ENCODE data around the gene SNTB2. TPM values are rescaled to one million over a fixed set of nuclear protein-coding genes. Genes with fewer than 3 reads are reported as not detected.

SNTB2 gene
- total RNA-seq, 4 donors from 2014 or later = 13.3 to 36.8 (median 33.0) TPM

Other genes starting within 250 kb of the SNTB2 start
- 10 to 100 TPM in 1 of 4 donors, 1 to 10 TPM in 1, under 1 TPM in 1, not detected in 1; 0.23 to 10.0 (median 1.6) TPM for gene HAS3, start 81.5 kb upstream of the SNTB2 start, total RNA-seq
- gene CHTF8, start 54.6 kb upstream of the SNTB2 start, total RNA-seq = 10 to 100 TPM; 27.3 to 52.3 (median 34.8) TPM
- gene UTP4, start 54.5 kb upstream of the SNTB2 start, total RNA-seq = 10 to 100 TPM; 33.1 to 44.2 (median 35.5) TPM
- gene VPS4A, start 124.2 kb downstream of the SNTB2 start, total RNA-seq = 100 to 1,000 TPM in 1 of 4 donors, 10 to 100 TPM in 3; 53.3 to 112 (median 70.1) TPM
- gene PDF, start 143.4 kb downstream of the SNTB2 start, total RNA-seq = 10 to 100 TPM; 11.0 to 23.1 (median 16.8) TPM
- gene COG8, start 152.4 kb downstream of the SNTB2 start, total RNA-seq = 10 to 100 TPM; 41.2 to 56.5 (median 52.1) TPM
- 10 to 100 TPM in 2 of 4 donors, 1 to 10 TPM in 2; 7.3 to 13.5 (median 9.7) TPM for gene NIP7, start 152.6 kb downstream of the SNTB2 start, total RNA-seq
- 1 to 10 TPM in 1 of 4 donors, not detected in 3; 1.3 TPM for gene TMED6, start 164.6 kb downstream of the SNTB2 start, total RNA-seq
- gene TERF2, start 198.8 kb downstream of the SNTB2 start, total RNA-seq = 10 to 100 TPM; 11.9 to 38.9 (median 15.2) TPM
- gene CYB5B, start 237.5 kb downstream of the SNTB2 start, total RNA-seq = 10 to 100 TPM; 18.5 to 50.1 (median 26.3) TPM